ENCODE data around the gene SLC25A30. TPM values are rescaled to one million over a fixed set of nuclear protein-coding genes. Genes with fewer than 3 reads are reported as not detected.
"Not testable (repeated sequence)": the region's sequence is repeated elsewhere in the genome, so short reads cannot be mapped to it uniquely, and the experiment has no call there.

SLC25A30 gene
- total RNA-seq, 3 donors from 2014 or later (not counting 1 experiment from before 2014, with no cell fraction given), result 15.0 to 22.3 (median 22.0) TPM

GRCh38 chr13:45422731-45423292, 4.6 kb upstream of the SLC25A30 start:
- Mint-ChIP-seq H3K9me3 (no peaks in the 10 kb centered on the region), H3K36me3 (no peaks in the 10 kb centered on the region), H3K27me3 (ENCODE audit: low read depth in 2 of 2) (no peaks in the 10 kb centered on the region), H3K4me3 (no peak overlapping the region), H3K27ac (peak overlapping the region in 1 of 2 donors; percentile 10), H3K4me1 (peaks cover 5 to 6% of the 10 kb centered on the region in 2 donors)
- Histone ChIP-seq H3K36me3 (ENCODE audit: control insufficient read depth, insufficient read depth, low read length) (no peaks in the 10 kb centered on the region), H3K4me1 (ENCODE audit: control insufficient read depth, insufficient read depth, low read length) (peaks cover 4% of the 10 kb centered on the region), H3K9me3 (ENCODE audit: control insufficient read depth, insufficient read depth, low read length) (no peaks in the 10 kb centered on the region), H3K27me3 (ENCODE audit: control insufficient read depth, insufficient read depth, low read length) (no peaks in the 10 kb centered on the region), H3K27ac (ENCODE audit: low read length) (no peak overlapping the region), H3K4me3 (ENCODE audit: low read length) (no peak overlapping the region)
- ATAC-seq, result no peak
- no peak for DNase-seq
- TF ChIP-seq CTCF (IDR thresholded peaks at IDR 0.05), result no peak
- WGBS (ENCODE audit: insufficient coverage), result 93% methylated on average over 3 of the region's 3 CpGs
- intact Hi-C loops (cut with micrococcal nuclease), result no loop called here

GRCh38 chr13:45419945-45420344, 1.8 kb upstream of the SLC25A30 start:
- intact Hi-C loops (cut with micrococcal nuclease), result loop anchor here (2.0 to 10.0 kb wide), 3 partner anchors 55 to 877 kb away; no protein-coding TSS in a partner anchor
- Mint-ChIP-seq H3K36me3 (no peaks in the 10 kb centered on the region), H3K9me3 (no peaks in the 10 kb centered on the region), H3K4me3 (peak overlapping the region; percentile 72), H3K4me1 (peaks cover 18 to 20% of the 10 kb centered on the region in 2 donors), H3K27ac (peak overlapping the region; percentile 2 to 57), H3K27me3 (ENCODE audit: low read depth in 2 of 2) (no peaks in the 10 kb centered on the region)
- DNase-seq (peak in 1 of 2 donors; percentile 13), ATAC-seq (no peak)
- Histone ChIP-seq H3K9me3 (ENCODE audit: control insufficient read depth, insufficient read depth, low read length) (no peaks in the 10 kb centered on the region), H3K4me1 (ENCODE audit: control insufficient read depth, insufficient read depth, low read length) (peaks cover 17% of the 10 kb centered on the region), H3K4me3 (ENCODE audit: low read length) (no peak overlapping the region), H3K36me3 (ENCODE audit: control insufficient read depth, insufficient read depth, low read length) (no peaks in the 10 kb centered on the region), H3K27me3 (ENCODE audit: control insufficient read depth, insufficient read depth, low read length) (no peaks in the 10 kb centered on the region), H3K27ac (ENCODE audit: low read length) (no peak overlapping the region)
- no peak for TF ChIP-seq CTCF (IDR thresholded peaks at IDR 0.05)
- 96% methylated on average over 1 of the region's 1 CpG for whole genome bisulfite sequencing (ENCODE audit: insufficient coverage)

GRCh38 chr13:45419389-45419788, 1.2 kb upstream of the SLC25A30 start:
- H3K36me3 Mint-ChIP-seq; ATAC-seq; H3K27ac Mint-ChIP-seq; H3K9me3 Mint-ChIP-seq; H3K27ac ChIP-seq (ENCODE audit: low read length); H3K4me3 Mint-ChIP-seq; DNase-seq; H3K27me3 Mint-ChIP-seq (ENCODE audit: low read depth in 2 of 2); H3K9me3 ChIP-seq (ENCODE audit: control insufficient read depth, insufficient read depth, low read length); H3K4me3 ChIP-seq (ENCODE audit: low read length); H3K36me3 ChIP-seq (ENCODE audit: control insufficient read depth, insufficient read depth, low read length); H3K27me3 ChIP-seq (ENCODE audit: control insufficient read depth, insufficient read depth, low read length): not testable (repeated sequence)
- peaks cover 17% of the 10 kb centered on the region for H3K4me1 ChIP-seq (ENCODE audit: control insufficient read depth, insufficient read depth, low read length)
- 95% methylated on average over 16 of the region's 16 CpGs for WGBS (ENCODE audit: insufficient coverage)
- H3K4me1 Mint-ChIP-seq, result peaks cover 22 to 25% of the 10 kb centered on the region in 2 donors
- intact Hi-C loops (cut with micrococcal nuclease), result loop anchor here (2.0 to 10.0 kb wide), 3 partner anchors 55 to 878 kb away; no protein-coding TSS in a partner anchor

GRCh38 chr13:45416516-45417128, 1.6 kb downstream of the SLC25A30 start:
- H3K36me3 ChIP-seq (ENCODE audit: control insufficient read depth, insufficient read depth, low read length), result no peaks in the 10 kb centered on the region
- no peaks in the 10 kb centered on the region for H3K36me3 Mint-ChIP-seq
- peak overlapping the region; percentile 94 for H3K4me3 Mint-ChIP-seq
- intact Hi-C loops (cut with micrococcal nuclease), result loop anchor here (1.0 to 10.0 kb wide), 3 partner anchors 52 to 881 kb away; partner anchors contain the start of gene TPT1
- H3K27ac Mint-ChIP-seq, result peak overlapping the region; percentile 95 to 97
- H3K4me3 ChIP-seq (ENCODE audit: low read length), result peak overlapping the region; percentile 75
- no peaks in the 10 kb centered on the region for H3K27me3 Mint-ChIP-seq (ENCODE audit: low read depth in 2 of 2)
- H3K27me3 ChIP-seq (ENCODE audit: control insufficient read depth, insufficient read depth, low read length), result no peaks in the 10 kb centered on the region
- no peak for TF ChIP-seq CTCF (IDR thresholded peaks at IDR 0.05)
- H3K9me3 Mint-ChIP-seq, result no peaks in the 10 kb centered on the region
- H3K4me1 ChIP-seq (ENCODE audit: control insufficient read depth, insufficient read depth, low read length), result peaks cover 17% of the 10 kb centered on the region
- no peak for ATAC-seq
- H3K9me3 ChIP-seq (ENCODE audit: control insufficient read depth, insufficient read depth, low read length), result no peaks in the 10 kb centered on the region
- WGBS (ENCODE audit: insufficient coverage), result 27% methylated on average over 10 of the region's 10 CpGs
- DNase-seq, result peak in 1 of 2 donors; percentile 28
- peaks cover 23 to 32% of the 10 kb centered on the region in 2 donors for H3K4me1 Mint-ChIP-seq
- peak overlapping the region; percentile 86 for H3K27ac ChIP-seq (ENCODE audit: low read length)

Measured in natural killer cell (primary cell).